Endothelial cell of umbilical vein (primary cell): ENCODE measurements around the gene TENM4. TPM values are rescaled to one million over a fixed set of nuclear protein-coding genes. Genes with fewer than 3 reads are reported as not detected.

Source experiments
- BruUV-seq: library from RNA; stranded (reverse); fragments of 400-500 nt; replicated peaks from 2 replicates; lab custom pipeline; 2021; lab: Mats Ljungman, UMichigan
- CTCF ChIA-PET: fragments of 300-600, 350-600 bp; sonication (Branson Sonifier 250); formaldehyde crosslinking; loops from one replicate; lab custom pipeline; 2021; ENCODE audit warnings: antibody characterized with exemption, inconsistent platforms; lab: Charles Lee
- POLR2A ChIA-PET: fragments of 300-600, 350-600 bp; sonication (Branson Sonifier 250); formaldehyde crosslinking; loops from one replicate; lab custom pipeline; 2021; ENCODE audit warnings: antibody characterized with exemption, inconsistent platforms; lab: Charles Lee
- DNase-seq: peaks from one replicate; pipeline ENCODE4 v3.0.0-alpha.2; 2011; ENCODE audit warnings: low read depth, low spot score
- FAIRE-seq: peaks from 2 replicates; lab custom pipeline; 2011; peaks lifted over from hg19 to GRCh38; lab: Jason Lieb, UNC
- H2AFZ ChIP-seq: 2 replicates; pipeline ENCODE4 v1.6.0; 2012; ENCODE audit warnings: low read depth, low read length, control low read depth, inconsistent platforms
- H3K27ac ChIP-seq: 2 replicates; pipeline ENCODE4 v1.5.1; 2011; ENCODE audit warnings: low read depth, mild to moderate bottlenecking, control low read depth, low read length, moderate library complexity; ENCODE audit not compliant: insufficient read depth
- H3K27me3 ChIP-seq, 2 experiments: 2 replicates each; pipeline versions ENCODE4 v1.6.0 to v1.6.1; 2011; ENCODE audit warnings: low read length in 2 of 2, mixed read lengths in 1 of 2; ENCODE audit not compliant: control insufficient read depth in 2 of 2, insufficient read depth in 2 of 2
- H3K36me3 ChIP-seq, 2 experiments: 2 replicates in 1 of 2; 3 replicates in 1 of 2; pipeline ENCODE4 v1.5.1; 2011; ENCODE audit warnings: low read length in 2 of 2, mild to moderate bottlenecking in 1 of 2, moderate library complexity in 1 of 2; ENCODE audit not compliant: control insufficient read depth in 2 of 2, insufficient read depth in 2 of 2; ENCODE audit errors: extremely low read depth in 1 of 2
- H3K4me1 ChIP-seq: 3 replicates; pipeline ENCODE4 v1.5.1; 2011; ENCODE audit warnings: mild to moderate bottlenecking, low read length; ENCODE audit not compliant: control insufficient read depth, insufficient read depth; ENCODE audit errors: extremely low read depth
- H3K4me2 ChIP-seq: 2 replicates; pipeline ENCODE4 v1.6.1; 2011; ENCODE audit warnings: low read length, control low read depth, mixed read lengths; ENCODE audit not compliant: insufficient read depth
- H3K4me3 ChIP-seq, 3 experiments: fragments of 200-600 bp in 1 of 3; sonication (generic), shearing (Covaris generic) in 1 of 3; replicated peaks in 1 of 3; 2 replicates each; pipeline ENCODE4 v1.5.1; 2011 to 2016; ENCODE audit warnings: control low read depth in 3 of 3, low read length in 3 of 3, mild to moderate bottlenecking in 2 of 3, inconsistent platforms in 1 of 3, low read depth in 1 of 3, moderate library complexity in 1 of 3; ENCODE audit not compliant: insufficient read depth in 1 of 3
- H3K79me2 ChIP-seq: 2 replicates; pipeline ENCODE4 v1.6.0; 2012; ENCODE audit warnings: low read length, inconsistent platforms; ENCODE audit not compliant: control insufficient read depth, insufficient read depth
- H3K9ac ChIP-seq: replicated peaks from 2 replicates; pipeline ENCODE3; 2011; ENCODE audit warnings: low read length, control low read depth; ENCODE audit not compliant: insufficient read depth; ENCODE audit errors: extremely low read depth
- H3K9me1 ChIP-seq: replicated peaks from 3 replicates; pipeline ENCODE4 v1.6.0; 2011; ENCODE audit warnings: mild to moderate bottlenecking, low read length; ENCODE audit not compliant: control insufficient read depth, insufficient read depth; ENCODE audit errors: extremely low read depth
- H3K9me3 ChIP-seq: replicated peaks from 2 replicates; pipeline ENCODE4 v1.5.1; 2012; ENCODE audit warnings: low read length, inconsistent platforms; ENCODE audit not compliant: control insufficient read depth, insufficient read depth
- H4K20me1 ChIP-seq: replicated peaks from 2 replicates; pipeline ENCODE3; 2011; ENCODE audit warnings: mild to moderate bottlenecking, low read length; ENCODE audit not compliant: control insufficient read depth, insufficient read depth; ENCODE audit errors: extremely low read depth
- CTCF ChIP-seq, 2 donors: IDR thresholded peaks; 1 replicate in 1 of 2; 2 replicates in 1 of 2; pipeline ENCODE4 v1.5.1; 2011; ENCODE audit warnings: low read length in 2 of 2, mild to moderate bottlenecking in 2 of 2, moderate library complexity in 2 of 2, control low read depth in 1 of 2, inconsistent platforms in 1 of 2, low read depth in 1 of 2; ENCODE audit not compliant: insufficient read depth in 1 of 2; ENCODE audit errors: extremely low read depth in 1 of 2
- EZH2 ChIP-seq: IDR thresholded peaks from 2 replicates; pipeline ENCODE4 v1.6.1; 2012; ENCODE audit warnings: borderline replicate concordance, low read depth, mild to moderate bottlenecking, moderate library complexity, low read length, inconsistent platforms; ENCODE audit not compliant: severe bottlenecking
- FOS ChIP-seq: IDR thresholded peaks from 2 replicates; pipeline ENCODE4 v1.6.1; 2011; ENCODE audit warnings: mild to moderate bottlenecking, low read length, moderate library complexity, borderline replicate concordance; ENCODE audit not compliant: insufficient read depth
- GATA2 ChIP-seq: IDR thresholded peaks from 2 replicates; pipeline ENCODE4 v1.7.0; 2011; ENCODE audit warnings: low read depth, mild to moderate bottlenecking, moderate library complexity, mixed read lengths, low read length; ENCODE audit not compliant: insufficient read length, insufficient read depth
- JUN ChIP-seq: IDR thresholded peaks from 2 replicates; pipeline ENCODE4 v1.6.1; 2011; ENCODE audit warnings: borderline replicate concordance, low read depth; ENCODE audit not compliant: insufficient read length, insufficient read depth
- MAX ChIP-seq: IDR thresholded peaks from 2 replicates; pipeline ENCODE4 v1.6.1; 2011; ENCODE audit not compliant: insufficient read depth, insufficient read length
- MYC ChIP-seq: IDR thresholded peaks from one replicate; pipeline ENCODE4 v1.6.1; 2011; ENCODE audit warnings: mild to moderate bottlenecking, low read depth, low read length
- POLR2A ChIP-seq: IDR thresholded peaks from 2 replicates; pipeline ENCODE4 v1.6.1; 2012; ENCODE audit warnings: low read depth, mild to moderate bottlenecking, control low read depth, low read length
- POLR2AphosphoS5 ChIP-seq: IDR thresholded peaks from 2 replicates; pipeline ENCODE4 v1.6.1; 2012; ENCODE audit warnings: low read depth, mild to moderate bottlenecking, control low read depth, low read length, moderate library complexity; ENCODE audit not compliant: insufficient read depth
- dilution Hi-C: fragments of 300-500 bp; cut with MboI; formaldehyde crosslinking; loops from one replicate; pipeline ENCODE4 v1.15.0; 2019; ENCODE audit warnings: low sequenced_read_pairs; ENCODE audit not compliant: extremely low pct_ligation_motif_present
- intact Hi-C: fragments of 100-400 bp; cut with micrococcal nuclease; formaldehyde crosslinking; loops from one replicate; pipeline ENCODE4 v1.10.0; 2022
- polyA plus RNA-seq, 4 experiments: library from polyadenylated mRNA; depleted of rRNA in 3 of 4; stranded (reverse) in 3 of 4; unstranded in 1 of 4; fragments of >200 nt; gene quantifications; 2 replicates each; pipeline versions ENCODE4 v1.2.1 to v1.2.3, GENCODE V29; 2011 to 2012; ENCODE audit warnings: missing spikeins in 1 of 4
- total RNA-seq: library from RNA; stranded (reverse); gene quantifications from 2 replicates; pipeline ENCODE4 v1.2.3, GENCODE V29; 2021

TENM4 gene
- total and polyA plus RNA-seq, 2 donors (not counting 3 experiments of a cell fraction or from before 2014, with no cell fraction given), result 0.06 to 0.27 TPM

GRCh38 chr11:79022265-79022664, 418.6 kb downstream of the TENM4 start:
- BruUV-seq, result no TSS peak
- FAIRE-seq, result no peak
- DNase-seq, result no peak
- dilution Hi-C loops, result no loop called here
- Histone ChIP-seq H3K9me1 (no peaks in the 10 kb centered on the region), H3K36me3 (no peaks in the 10 kb centered on the region), H3K27ac (no peak overlapping the region), H4K20me1 (no peaks in the 10 kb centered on the region), H3K27me3 (peaks cover 1 to 7% of the 10 kb centered on the region in 2 experiments), H3K9ac (no peak overlapping the region), H3K4me1 (peaks cover 17% of the 10 kb centered on the region), H3K79me2 (no peaks in the 10 kb centered on the region), H3K9me3 (no peaks in the 10 kb centered on the region), H3K4me2 (no peak overlapping the region), H2AFZ (no peak overlapping the region), H3K4me3 (no peak overlapping the region)
- no peak for TF ChIP-seq EZH2
- no peak for TF ChIP-seq CTCF (IDR thresholded peaks at IDR 0.05; ENCODE audit: extremely low read depth in 1 of 2, insufficient read depth in 1 of 2, low read depth in 1 of 2, low read length in 2 of 2)
- TF ChIP-seq POLR2A, result no peak
- TF ChIP-seq JUN, result no peak
- TF ChIP-seq MAX, result no peak
- no peak for TF ChIP-seq MYC
- TF ChIP-seq FOS, result no peak
- no peak for TF ChIP-seq GATA2
- no peak for TF ChIP-seq POLR2AphosphoS5
- intact Hi-C loops, result no loop called here
- CTCF ChIA-PET, result no interaction called here
- POLR2A ChIA-PET, result no interaction called here
